ENCODE measurements around the gene CLCA1.

DNA sequence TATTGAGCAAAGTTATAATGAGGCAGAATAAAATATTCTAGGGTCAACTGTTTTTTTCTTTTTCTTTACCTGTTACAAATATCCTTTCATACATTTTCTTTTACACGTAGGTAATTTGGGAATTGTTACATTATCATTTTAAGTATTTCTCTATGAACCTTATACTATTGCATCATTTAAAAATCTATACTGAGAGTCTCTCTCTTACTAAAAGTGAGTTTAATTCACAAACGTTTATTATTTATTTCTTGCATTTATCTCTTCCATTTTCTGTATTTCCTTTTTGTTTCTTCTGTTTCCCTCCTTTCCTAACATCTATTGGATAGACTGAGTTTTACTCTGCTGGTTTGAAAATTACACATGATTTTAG is 52.8 kb downstream of the CLCA1 start:
- no peak for TF ChIP-seq TAF1 (IDR thresholded peaks at IDR 0.05; ENCODE audit: borderline replicate concordance, low read depth, low read length)
- no peak for TF ChIP-seq POLR2A (IDR thresholded peaks at IDR 0.05; ENCODE audit: low read depth, low read length)

Measured in GM12892 (cell line).